ENCODE data around the gene PSTPIP1. TPM values are rescaled to one million over a fixed set of nuclear protein-coding genes. Genes with fewer than 3 reads are reported as not detected.
A peak's percentile ranks its signal among the peaks of the same experiment; 100 is the strongest.

PSTPIP1 gene
- total and polyA plus RNA-seq, 10 of the 15 experiments (the other 5 are each of a cell fraction or from before 2014, with no cell fraction given), result 0.50 to 29.3 (median 14.5) TPM

DNA sequence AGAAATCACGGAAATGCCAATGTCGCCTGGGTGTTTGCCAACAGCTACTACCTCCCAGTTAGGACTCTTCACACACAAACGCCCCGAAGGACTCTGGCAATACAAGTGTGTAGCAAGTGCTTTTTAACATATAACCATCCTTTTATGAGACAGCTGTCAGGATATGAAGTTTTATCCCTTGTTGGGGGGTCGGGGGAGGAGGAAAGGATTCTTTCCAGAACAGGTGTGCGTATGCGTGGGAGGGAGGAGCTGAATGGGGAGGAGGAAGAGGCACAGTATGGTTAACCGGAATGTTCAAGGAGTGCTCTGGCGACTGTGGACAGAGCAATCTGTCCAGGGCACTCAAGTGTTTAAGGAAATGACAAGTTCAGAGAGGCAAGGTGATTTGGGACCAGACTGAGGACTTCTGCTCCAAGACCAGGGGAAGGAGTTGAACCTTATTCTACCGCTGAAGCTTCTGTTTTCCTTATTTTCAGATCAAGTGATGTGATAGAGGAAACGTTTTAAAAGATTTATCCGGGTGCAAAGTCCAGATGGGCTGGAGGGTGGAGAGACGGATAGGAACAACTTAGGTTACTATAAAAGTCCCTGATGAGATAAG, 74.7 kb downstream of the PSTPIP1 start:
- FAIRE-seq, result no peak
- BruUV-seq (replicated peaks), result no TSS peak

More for the DNA sequence above, 74.7 kb downstream of the PSTPIP1 start:
- Histone ChIP-seq H3K27me3 (replicated peaks in 1 of 2; ENCODE audit: control insufficient read depth in 2 of 2, insufficient read depth in 2 of 2, low read length in 1 of 2) (no peaks in the 10 kb centered on the region; a peak in 1 of 4 replicates), H3K9me3 (replicated peaks; ENCODE audit: control insufficient read depth, insufficient read depth, low read length) (no peaks in the 10 kb centered on the region), H3K27ac (ENCODE audit: control insufficient read depth, insufficient read depth) (no peak overlapping the region), H3K36me3 (ENCODE audit: control insufficient read depth in 2 of 2, insufficient read depth in 2 of 2, low read length in 1 of 2) (no peaks in the 10 kb centered on the region), H2AFZ (ENCODE audit: control insufficient read depth, low read depth, low read length) (no peak overlapping the region), H3K79me2 (ENCODE audit: control insufficient read depth, insufficient read depth, low read length) (peaks cover 36% of the 10 kb centered on the region), H4K20me1 (ENCODE audit: control insufficient read depth, insufficient read depth) (no peaks in the 10 kb centered on the region), H3K9ac (ENCODE audit: control insufficient read depth, insufficient read depth, low read length) (peak overlapping the region; percentile 85), H3K4me3 (peak overlapping the region; percentile 83), H3K4me2 (ENCODE audit: control insufficient read depth, insufficient read depth) (peak overlapping the region; percentile 93), H3K4me1 (ENCODE audit: control insufficient read depth, insufficient read depth, low read length) (peaks cover 25% of the 10 kb centered on the region)
- WGBS (ENCODE audit: insufficient coverage, insufficient replicate concordance, low lambda C conversion rate, missing lambda C conversion rate), result 58% methylated on average over 13 of the region's 13 CpGs
- ChIA-PET POLR2A (interaction anchor here (1.0 kb wide), 1 partner anchor 13 kb away, joined by 4 read pairs; no protein-coding TSS in a partner anchor), SMC1A (ENCODE audit: uncharacterized antibody, unreplicated experiment) (interaction anchor here (0.7 to 2.1 kb wide), 6 partner anchors 19 to 134 kb away, joined by 3 to 4 read pairs (median 3); no protein-coding TSS in a partner anchor), CTCF (interaction anchor here (1.3 to 2.0 kb wide), 3 partner anchors 34 to 474 kb away, joined by 3 to 6 read pairs (median 6); no protein-coding TSS in a partner anchor), RAD21 (ENCODE audit: unreplicated experiment) (interaction anchor here (2.9 kb wide), 1 partner anchor 474 kb away, joined by 5 read pairs; no protein-coding TSS in a partner anchor)
- no peak for ATAC-seq
- in situ Hi-C loops (cut with MboI) (no loop called here), intact Hi-C loops (cut with micrococcal nuclease; ENCODE audit: unreplicated experiment) (no loop called here)
- no peak for DNase-seq (ENCODE audit: low read depth, low spot score)
- no peak for TF ChIP-seq MTA2 (IDR thresholded peaks at IDR 0.05; ENCODE audit: low read depth)
- no peak for TF ChIP-seq SMARCA5 (IDR thresholded peaks at IDR 0.05)
- TF ChIP-seq NFYA (IDR thresholded peaks at IDR 0.05; ENCODE audit: borderline replicate concordance, low read depth, low read length), result no peak
- TF ChIP-seq CHD1 (IDR thresholded peaks at IDR 0.05; ENCODE audit: low read depth, low read length), result no peak
- TF ChIP-seq, protein P1, sequence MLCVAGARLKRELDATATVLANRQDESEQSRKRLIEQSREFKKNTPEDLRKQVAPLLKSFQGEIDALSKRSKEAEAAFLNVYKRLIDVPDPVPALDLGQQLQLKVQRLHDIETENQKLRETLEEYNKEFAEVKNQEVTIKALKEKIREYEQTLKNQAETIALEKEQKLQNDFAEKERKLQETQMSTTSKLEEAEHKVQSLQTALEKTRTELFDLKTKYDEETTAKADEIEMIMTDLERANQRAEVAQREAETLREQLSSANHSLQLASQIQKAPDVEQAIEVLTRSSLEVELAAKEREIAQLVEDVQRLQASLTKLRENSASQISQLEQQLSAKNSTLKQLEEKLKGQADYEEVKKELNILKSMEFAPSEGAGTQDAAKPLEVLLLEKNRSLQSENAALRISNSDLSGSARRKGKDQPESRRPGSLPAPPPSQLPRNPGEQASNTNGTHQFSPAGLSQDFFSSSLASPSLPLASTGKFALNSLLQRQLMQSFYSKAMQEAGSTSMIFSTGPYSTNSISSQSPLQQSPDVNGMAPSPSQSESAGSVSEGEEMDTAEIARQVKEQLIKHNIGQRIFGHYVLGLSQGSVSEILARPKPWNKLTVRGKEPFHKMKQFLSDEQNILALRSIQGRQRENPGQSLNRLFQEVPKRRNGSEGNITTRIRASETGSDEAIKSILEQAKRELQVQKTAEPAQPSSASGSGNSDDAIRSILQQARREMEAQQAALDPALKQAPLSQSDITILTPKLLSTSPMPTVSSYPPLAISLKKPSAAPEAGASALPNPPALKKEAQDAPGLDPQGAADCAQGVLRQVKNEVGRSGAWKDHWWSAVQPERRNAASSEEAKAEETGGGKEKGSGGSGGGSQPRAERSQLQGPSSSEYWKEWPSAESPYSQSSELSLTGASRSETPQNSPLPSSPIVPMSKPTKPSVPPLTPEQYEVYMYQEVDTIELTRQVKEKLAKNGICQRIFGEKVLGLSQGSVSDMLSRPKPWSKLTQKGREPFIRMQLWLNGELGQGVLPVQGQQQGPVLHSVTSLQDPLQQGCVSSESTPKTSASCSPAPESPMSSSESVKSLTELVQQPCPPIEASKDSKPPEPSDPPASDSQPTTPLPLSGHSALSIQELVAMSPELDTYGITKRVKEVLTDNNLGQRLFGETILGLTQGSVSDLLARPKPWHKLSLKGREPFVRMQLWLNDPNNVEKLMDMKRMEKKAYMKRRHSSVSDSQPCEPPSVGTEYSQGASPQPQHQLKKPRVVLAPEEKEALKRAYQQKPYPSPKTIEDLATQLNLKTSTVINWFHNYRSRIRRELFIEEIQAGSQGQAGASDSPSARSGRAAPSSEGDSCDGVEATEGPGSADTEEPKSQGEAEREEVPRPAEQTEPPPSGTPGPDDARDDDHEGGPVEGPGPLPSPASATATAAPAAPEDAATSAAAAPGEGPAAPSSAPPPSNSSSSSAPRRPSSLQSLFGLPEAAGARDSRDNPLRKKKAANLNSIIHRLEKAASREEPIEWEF (IDR thresholded peaks at IDR 0.05; ENCODE audit: insufficient replicate concordance, low read depth, low read length), result no peak
- TF ChIP-seq SREBF1 (IDR thresholded peaks at IDR 0.05; ENCODE audit: low read length), result no peak
- no peak for TF ChIP-seq ZBTB33 (IDR thresholded peaks at IDR 0.05)
- TF ChIP-seq, protein P2, sequence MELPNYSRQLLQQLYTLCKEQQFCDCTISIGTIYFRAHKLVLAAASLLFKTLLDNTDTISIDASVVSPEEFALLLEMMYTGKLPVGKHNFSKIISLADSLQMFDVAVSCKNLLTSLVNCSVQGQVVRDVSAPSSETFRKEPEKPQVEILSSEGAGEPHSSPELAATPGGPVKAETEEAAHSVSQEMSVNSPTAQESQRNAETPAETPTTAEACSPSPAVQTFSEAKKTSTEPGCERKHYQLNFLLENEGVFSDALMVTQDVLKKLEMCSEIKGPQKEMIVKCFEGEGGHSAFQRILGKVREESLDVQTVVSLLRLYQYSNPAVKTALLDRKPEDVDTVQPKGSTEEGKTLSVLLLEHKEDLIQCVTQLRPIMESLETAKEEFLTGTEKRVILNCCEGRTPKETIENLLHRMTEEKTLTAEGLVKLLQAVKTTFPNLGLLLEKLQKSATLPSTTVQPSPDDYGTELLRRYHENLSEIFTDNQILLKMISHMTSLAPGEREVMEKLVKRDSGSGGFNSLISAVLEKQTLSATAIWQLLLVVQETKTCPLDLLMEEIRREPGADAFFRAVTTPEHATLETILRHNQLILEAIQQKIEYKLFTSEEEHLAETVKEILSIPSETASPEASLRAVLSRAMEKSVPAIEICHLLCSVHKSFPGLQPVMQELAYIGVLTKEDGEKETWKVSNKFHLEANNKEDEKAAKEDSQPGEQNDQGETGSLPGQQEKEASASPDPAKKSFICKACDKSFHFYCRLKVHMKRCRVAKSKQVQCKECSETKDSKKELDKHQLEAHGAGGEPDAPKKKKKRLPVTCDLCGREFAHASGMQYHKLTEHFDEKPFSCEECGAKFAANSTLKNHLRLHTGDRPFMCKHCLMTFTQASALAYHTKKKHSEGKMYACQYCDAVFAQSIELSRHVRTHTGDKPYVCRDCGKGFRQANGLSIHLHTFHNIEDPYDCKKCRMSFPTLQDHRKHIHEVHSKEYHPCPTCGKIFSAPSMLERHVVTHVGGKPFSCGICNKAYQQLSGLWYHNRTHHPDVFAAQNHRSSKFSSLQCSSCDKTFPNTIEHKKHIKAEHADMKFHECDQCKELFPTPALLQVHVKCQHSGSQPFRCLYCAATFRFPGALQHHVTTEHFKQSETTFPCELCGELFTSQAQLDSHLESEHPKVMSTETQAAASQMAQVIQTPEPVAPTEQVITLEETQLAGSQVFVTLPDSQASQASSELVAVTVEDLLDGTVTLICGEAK (IDR thresholded peaks at IDR 0.05; ENCODE audit: borderline replicate concordance), result no peak
- no peak for TF ChIP-seq KAT2A (conservative IDR thresholded peaks at IDR 0.05; ENCODE audit: control insufficient read depth, low read depth, low read length)
- TF ChIP-seq ZNF274 (IDR thresholded peaks at IDR 0.05; ENCODE audit: insufficient read depth, insufficient read length), result no peak
- no peak for TF ChIP-seq RELA (IDR thresholded peaks at IDR 0.05; ENCODE audit: borderline replicate concordance, partially characterized antibody)
